Measurements from ENCODE around the gene CWF19L2. TPM values are rescaled to one million over a fixed set of nuclear protein-coding genes. Genes with fewer than 3 reads are reported as not detected.

The CWF19L2 gene
- total RNA-seq, 1 experiment from 2014 or later = 7.0 TPM

DNA sequence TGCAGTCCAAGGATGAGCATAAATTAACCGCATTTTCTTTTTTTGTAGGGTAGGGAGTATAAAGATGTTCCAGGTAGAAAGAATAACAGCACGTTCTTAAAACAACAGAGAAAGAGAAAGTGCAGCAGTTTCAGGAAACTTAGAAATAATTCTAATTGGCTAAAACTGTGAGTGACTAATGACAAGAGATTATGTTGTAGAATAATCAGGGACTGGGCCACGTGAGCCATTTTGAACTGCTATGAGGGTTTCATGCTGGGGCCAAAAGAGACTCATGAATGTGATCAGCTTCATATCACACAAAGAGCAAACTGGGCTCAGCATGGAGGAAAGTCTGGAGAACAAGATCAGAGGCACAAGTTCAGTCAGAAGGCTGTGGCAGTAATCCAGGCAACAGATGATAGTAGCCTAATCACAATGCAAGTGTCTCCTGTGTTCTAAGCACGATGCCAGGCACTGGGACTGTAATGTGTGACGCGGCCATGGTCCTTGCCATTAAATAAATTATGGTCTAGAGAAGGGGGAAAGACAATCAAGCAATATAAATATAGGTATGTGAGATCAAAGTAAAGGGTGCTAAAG, 17.9 kb downstream of the CWF19L2 start (continued):
- TF ChIP-seq, protein P1, sequence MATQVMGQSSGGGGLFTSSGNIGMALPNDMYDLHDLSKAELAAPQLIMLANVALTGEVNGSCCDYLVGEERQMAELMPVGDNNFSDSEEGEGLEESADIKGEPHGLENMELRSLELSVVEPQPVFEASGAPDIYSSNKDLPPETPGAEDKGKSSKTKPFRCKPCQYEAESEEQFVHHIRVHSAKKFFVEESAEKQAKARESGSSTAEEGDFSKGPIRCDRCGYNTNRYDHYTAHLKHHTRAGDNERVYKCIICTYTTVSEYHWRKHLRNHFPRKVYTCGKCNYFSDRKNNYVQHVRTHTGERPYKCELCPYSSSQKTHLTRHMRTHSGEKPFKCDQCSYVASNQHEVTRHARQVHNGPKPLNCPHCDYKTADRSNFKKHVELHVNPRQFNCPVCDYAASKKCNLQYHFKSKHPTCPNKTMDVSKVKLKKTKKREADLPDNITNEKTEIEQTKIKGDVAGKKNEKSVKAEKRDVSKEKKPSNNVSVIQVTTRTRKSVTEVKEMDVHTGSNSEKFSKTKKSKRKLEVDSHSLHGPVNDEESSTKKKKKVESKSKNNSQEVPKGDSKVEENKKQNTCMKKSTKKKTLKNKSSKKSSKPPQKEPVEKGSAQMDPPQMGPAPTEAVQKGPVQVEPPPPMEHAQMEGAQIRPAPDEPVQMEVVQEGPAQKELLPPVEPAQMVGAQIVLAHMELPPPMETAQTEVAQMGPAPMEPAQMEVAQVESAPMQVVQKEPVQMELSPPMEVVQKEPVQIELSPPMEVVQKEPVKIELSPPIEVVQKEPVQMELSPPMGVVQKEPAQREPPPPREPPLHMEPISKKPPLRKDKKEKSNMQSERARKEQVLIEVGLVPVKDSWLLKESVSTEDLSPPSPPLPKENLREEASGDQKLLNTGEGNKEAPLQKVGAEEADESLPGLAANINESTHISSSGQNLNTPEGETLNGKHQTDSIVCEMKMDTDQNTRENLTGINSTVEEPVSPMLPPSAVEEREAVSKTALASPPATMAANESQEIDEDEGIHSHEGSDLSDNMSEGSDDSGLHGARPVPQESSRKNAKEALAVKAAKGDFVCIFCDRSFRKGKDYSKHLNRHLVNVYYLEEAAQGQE (IDR thresholded peaks at IDR 0.05; ENCODE audit: low read depth) = no peak
- TF ChIP-seq EZH2phosphoT487 (IDR thresholded peaks at IDR 0.05; ENCODE audit: borderline replicate concordance) (no peak), SRF (IDR thresholded peaks at IDR 0.05; ENCODE audit: low read depth) (no peak), CBX3 (IDR thresholded peaks at IDR 0.05; ENCODE audit: low read depth) (no peak)
- TF ChIP-seq, protein P2, sequence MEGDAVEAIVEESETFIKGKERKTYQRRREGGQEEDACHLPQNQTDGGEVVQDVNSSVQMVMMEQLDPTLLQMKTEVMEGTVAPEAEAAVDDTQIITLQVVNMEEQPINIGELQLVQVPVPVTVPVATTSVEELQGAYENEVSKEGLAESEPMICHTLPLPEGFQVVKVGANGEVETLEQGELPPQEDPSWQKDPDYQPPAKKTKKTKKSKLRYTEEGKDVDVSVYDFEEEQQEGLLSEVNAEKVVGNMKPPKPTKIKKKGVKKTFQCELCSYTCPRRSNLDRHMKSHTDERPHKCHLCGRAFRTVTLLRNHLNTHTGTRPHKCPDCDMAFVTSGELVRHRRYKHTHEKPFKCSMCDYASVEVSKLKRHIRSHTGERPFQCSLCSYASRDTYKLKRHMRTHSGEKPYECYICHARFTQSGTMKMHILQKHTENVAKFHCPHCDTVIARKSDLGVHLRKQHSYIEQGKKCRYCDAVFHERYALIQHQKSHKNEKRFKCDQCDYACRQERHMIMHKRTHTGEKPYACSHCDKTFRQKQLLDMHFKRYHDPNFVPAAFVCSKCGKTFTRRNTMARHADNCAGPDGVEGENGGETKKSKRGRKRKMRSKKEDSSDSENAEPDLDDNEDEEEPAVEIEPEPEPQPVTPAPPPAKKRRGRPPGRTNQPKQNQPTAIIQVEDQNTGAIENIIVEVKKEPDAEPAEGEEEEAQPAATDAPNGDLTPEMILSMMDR (IDR thresholded peaks at IDR 0.05 in 2 of 3, conservative IDR thresholded peaks at IDR 0.05 in 1 of 3; ENCODE audit: borderline replicate concordance in 1 of 3, insufficient read depth in 1 of 3, low read depth in 2 of 3, low read length in 2 of 3) = no peak

DNA sequence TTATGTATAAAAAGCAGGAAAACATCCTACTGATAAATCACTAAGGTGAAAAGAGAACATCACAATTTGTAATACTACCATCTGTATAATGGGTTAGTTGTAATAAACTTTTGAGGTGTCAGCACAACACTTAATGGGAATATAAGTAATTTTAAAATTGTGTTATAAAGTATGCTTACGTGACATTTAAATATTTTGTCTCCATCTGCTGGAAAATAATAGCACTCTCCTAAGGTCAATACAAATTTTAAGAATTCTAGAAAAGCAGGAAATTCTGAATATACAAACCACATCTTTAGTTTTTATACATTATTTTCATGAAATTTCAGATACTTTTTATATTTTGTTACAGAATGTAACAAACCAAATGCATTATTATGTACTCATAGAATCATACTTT, 19.5 kb downstream of the CWF19L2 start:
- intact Hi-C loops (cut with micrococcal nuclease) = no loop called here
- RAD21 ChIA-PET (ENCODE audit: low non-redundant PET in 1 of 2, low total read pairs in 2 of 2, uncharacterized antibody in 2 of 2, unreplicated experiment in 2 of 2) = no interaction called here
- no peak for DNase-seq (ENCODE audit: low read depth, low spot score)
- TF ChIP-seq SP1 (IDR thresholded peaks at IDR 0.05; ENCODE audit: low read depth) = no peak
- TF ChIP-seq, protein P3, sequence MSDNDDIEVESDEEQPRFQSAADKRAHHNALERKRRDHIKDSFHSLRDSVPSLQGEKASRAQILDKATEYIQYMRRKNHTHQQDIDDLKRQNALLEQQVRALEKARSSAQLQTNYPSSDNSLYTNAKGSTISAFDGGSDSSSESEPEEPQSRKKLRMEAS (IDR thresholded peaks at IDR 0.05) = no peak
- no peak for TF ChIP-seq POLR2A (IDR thresholded peaks at IDR 0.05; ENCODE audit: borderline replicate concordance, extremely low read depth, insufficient read depth, insufficient read length)
- TF ChIP-seq EZH2 (IDR thresholded peaks at IDR 0.05) = no peak
- TF ChIP-seq YY1 (IDR thresholded peaks at IDR 0.05; ENCODE audit: extremely low read depth, insufficient replicate concordance, low read depth, low read length) = no peak
- TF ChIP-seq ELF1 (IDR thresholded peaks at IDR 0.05; ENCODE audit: borderline replicate concordance, low read depth) = no peak
- TF ChIP-seq RAD21 (IDR thresholded peaks at IDR 0.05; ENCODE audit: low read depth) = no peak
- TF ChIP-seq, protein P2 (IDR thresholded peaks at IDR 0.05 in 2 of 3, conservative IDR thresholded peaks at IDR 0.05 in 1 of 3; ENCODE audit: borderline replicate concordance in 1 of 3, insufficient read depth in 1 of 3, low read depth in 2 of 3, low read length in 2 of 3) = no peak
- TF ChIP-seq FOSL1 (IDR thresholded peaks at IDR 0.05; ENCODE audit: low read depth) = no peak
- TF ChIP-seq JUND (IDR thresholded peaks at IDR 0.05) = no peak
- no peak for TF ChIP-seq EZH2phosphoT487 (IDR thresholded peaks at IDR 0.05; ENCODE audit: borderline replicate concordance)
- no peak for TF ChIP-seq CBX3 (IDR thresholded peaks at IDR 0.05; ENCODE audit: low read depth)
- TF ChIP-seq EGR1 (IDR thresholded peaks at IDR 0.05; ENCODE audit: low read depth) = no peak
- no peak for TF ChIP-seq POLR2AphosphoS5 (IDR thresholded peaks at IDR 0.05; ENCODE audit: low read depth, low read length)
- TF ChIP-seq SIN3A (IDR thresholded peaks at IDR 0.05; ENCODE audit: low read depth) = no peak
- no peak for TF ChIP-seq ZFX (IDR thresholded peaks at IDR 0.05)
- TF ChIP-seq, protein P4, sequence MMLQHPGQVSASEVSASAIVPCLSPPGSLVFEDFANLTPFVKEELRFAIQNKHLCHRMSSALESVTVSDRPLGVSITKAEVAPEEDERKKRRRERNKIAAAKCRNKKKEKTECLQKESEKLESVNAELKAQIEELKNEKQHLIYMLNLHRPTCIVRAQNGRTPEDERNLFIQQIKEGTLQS (IDR thresholded peaks at IDR 0.05) = no peak

More for the DNA sequence above, 19.5 kb downstream of the CWF19L2 start:
- ChIA-PET POLR2A (no interaction called here), CTCF (no interaction called here)
- BruUV-seq (replicated peaks) = no TSS peak
- Histone ChIP-seq H3K4me1 (ENCODE audit: control insufficient read depth in 1 of 2, insufficient read depth in 2 of 2, low read length in 2 of 2) (no peaks in the 10 kb centered on the region), H3K36me3 (ENCODE audit: control insufficient read depth in 1 of 2, insufficient read depth in 2 of 2, low read length in 2 of 2) (peaks cover 3 to 8% of the 10 kb centered on the region in 2 experiments; a peak in 1 of 4 replicates), H3K9ac (ENCODE audit: low read length) (no peak overlapping the region), H4K20me1 (ENCODE audit: insufficient read depth) (no peaks in the 10 kb centered on the region), H3K4me3 (replicated peaks in 1 of 2; ENCODE audit: low read depth in 1 of 2, low read length in 2 of 2) (no peak overlapping the region), H3K9me2 (ENCODE audit: insufficient read depth) (no peaks in the 10 kb centered on the region), H2AFZ (ENCODE audit: low read depth, low read length, poor library complexity, severe bottlenecking) (no peak overlapping the region), H3K27me3 (ENCODE audit: insufficient read depth, low read length) (no peaks in the 10 kb centered on the region), H3K79me2 (ENCODE audit: insufficient read depth, low read length) (no peaks in the 10 kb centered on the region), H3K27ac (ENCODE audit: low read depth, low read length) (no peak overlapping the region), H3K9me3 (ENCODE audit: control insufficient read depth in 1 of 2, insufficient read depth in 1 of 2, low read depth in 1 of 2, low read length in 2 of 2) (no peaks in the 10 kb centered on the region), H3K4me2 (ENCODE audit: low read length) (no peak overlapping the region)
- ATAC-seq = no peak

All from HCT116 (cell line).